GM12891 (cell line): Measurements from ENCODE around the gene SKA3.

Source experiments
- POLR2A ChIP-seq: IDR thresholded peaks from 2 replicates; pipeline ENCODE4 v1.6.1; 2011; ENCODE audit warnings: low read depth, low read length, control low read depth
- POLR2AphosphoS5 ChIP-seq: IDR thresholded peaks from 2 replicates; pipeline ENCODE4 v1.6.1; 2011; ENCODE audit warnings: low read depth, low read length, control low read depth
- POU2F2 ChIP-seq: IDR thresholded peaks from 2 replicates; pipeline ENCODE4 v1.6.1; 2011; ENCODE audit warnings: low read depth, mild to moderate bottlenecking, control low read depth, low read length, moderate library complexity
- SPI1 ChIP-seq: IDR thresholded peaks from 2 replicates; pipeline ENCODE4 v1.6.1; 2011; ENCODE audit warnings: low read depth, low read length, control low read depth
- TAF1 ChIP-seq: IDR thresholded peaks from 2 replicates; pipeline ENCODE4 v1.6.1; 2011; ENCODE audit warnings: low read depth, low read length, control low read depth

DNA sequence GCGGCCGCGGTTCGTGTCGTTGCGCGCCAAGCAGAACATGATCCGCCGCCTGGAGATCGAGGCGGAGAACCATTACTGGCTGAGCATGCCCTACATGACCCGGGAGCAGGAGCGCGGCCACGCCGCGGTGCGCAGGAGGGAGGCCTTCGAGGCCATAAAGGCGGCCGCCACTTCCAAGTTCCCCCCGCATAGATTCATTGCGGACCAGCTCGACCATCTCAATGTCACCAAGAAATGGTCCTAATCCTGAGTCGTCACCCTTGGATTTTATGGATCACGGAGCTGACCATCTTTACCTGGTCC, 581 bp upstream of the SKA3 start:
- TF ChIP-seq POLR2A (no peak), POLR2AphosphoS5 (no peak), TAF1 (no peak), POU2F2 (no peak), SPI1 (no peak)
